Gastroesophageal sphincter (tissue), 4 donors: ENCODE results near the gene SCN8A. TPM values are rescaled to one million over a fixed set of nuclear protein-coding genes. Genes with fewer than 3 reads are reported as not detected.

Source experiments
- ATAC-seq: fragments of 150-250 bp; one replicate; pipeline ENCODE4 v1.9.1; 2016; ENCODE audit warnings: mild to moderate bottlenecking, moderate library complexity
- H3K27ac ChIP-seq, 4 donors: fragments of 200-600 bp; sonication (generic) in 3 of 4; 1 replicate in 3 of 4; 2 replicates in 1 of 4; pipeline ENCODE4 v1.5.1; 2016 to 2019
- H3K27me3 ChIP-seq: fragments of 200-600 bp; sonication (generic); one replicate; pipeline ENCODE4 v1.5.1; 2019
- H3K36me3 ChIP-seq, 2 donors: fragments of 200-600 bp; sonication (generic); one replicate each; pipeline ENCODE4 v1.5.1; 2019; ENCODE audit warnings: control low read depth in 1 of 2
- H3K4me1 ChIP-seq, 3 donors: fragments of 200-600 bp; sonication (generic); 1 replicate in 2 of 3; 2 replicates in 1 of 3; pipeline ENCODE4 v1.5.1; 2016 to 2019; ENCODE audit warnings: control low read depth in 2 of 3
- H3K4me3 ChIP-seq, 2 donors: fragments of 200-600 bp; sonication (generic); one replicate each; pipeline ENCODE4 v1.5.1; 2019; ENCODE audit warnings: mild to moderate bottlenecking in 1 of 2, moderate library complexity in 1 of 2
- H3K9me3 ChIP-seq, 3 donors: fragments of 200-600 bp; sonication (generic); one replicate each; pipeline ENCODE4 v1.5.1; 2017 to 2019; ENCODE audit warnings: control low read depth in 2 of 3
- CTCF ChIP-seq, 4 experiments: fragments of 200-600 bp in 2 of 4; fragments of 450-650 bp in 2 of 4; sonication (generic) in 1 of 4; IDR thresholded peaks; one replicate each; pipeline ENCODE4 v1.5.1; 2017 to 2019; ENCODE audit warnings: antibody characterized with exemption in 4 of 4, mild to moderate bottlenecking in 2 of 4, moderate library complexity in 2 of 4
- EP300 ChIP-seq: sonication (generic); formaldehyde crosslinking; IDR thresholded peaks from one replicate; pipeline ENCODE4 v1.6.1; 2017; ENCODE audit warnings: antibody characterized with exemption, mild to moderate bottlenecking
- POLR2A ChIP-seq, 2 donors: fragments of 450-650 bp; IDR thresholded peaks; one replicate each; pipeline ENCODE4 v1.6.1; 2017; ENCODE audit warnings: antibody characterized with exemption in 2 of 2, mild to moderate bottlenecking in 2 of 2, moderate library complexity in 1 of 2
- POLR2AphosphoS5 ChIP-seq: sonication (generic); formaldehyde crosslinking; IDR thresholded peaks from one replicate; pipeline ENCODE4 v1.6.1; 2017; ENCODE audit warnings: antibody characterized with exemption
- WGBS, 2 donors: methylation state at CpG; one replicate each; pipeline ENCODE4 v1.1.5; 2018; ENCODE audit warnings: low coverage in 1 of 2; 5-methylcytosine and 5-hydroxymethylcytosine counted together
- total RNA-seq, 4 donors: library from RNA; depleted of rRNA; stranded (reverse); fragments of >200 nt; gene quantifications; one replicate each; pipeline ENCODE4 v1.1.0, GENCODE V29; 2016

SCN8A gene
- total RNA-seq, 4 donors from 2014 or later, result 0.47 to 1.2 (median 0.60) TPM

- ATAC-seq, result no peak
- 63 to 65% methylated on average over 2 of the region's 2 CpGs for WGBS, 2 donors
These were observed 135.9 kb downstream of the SCN8A start for GRCh38 chr12:51726931-51727330.

DNA sequence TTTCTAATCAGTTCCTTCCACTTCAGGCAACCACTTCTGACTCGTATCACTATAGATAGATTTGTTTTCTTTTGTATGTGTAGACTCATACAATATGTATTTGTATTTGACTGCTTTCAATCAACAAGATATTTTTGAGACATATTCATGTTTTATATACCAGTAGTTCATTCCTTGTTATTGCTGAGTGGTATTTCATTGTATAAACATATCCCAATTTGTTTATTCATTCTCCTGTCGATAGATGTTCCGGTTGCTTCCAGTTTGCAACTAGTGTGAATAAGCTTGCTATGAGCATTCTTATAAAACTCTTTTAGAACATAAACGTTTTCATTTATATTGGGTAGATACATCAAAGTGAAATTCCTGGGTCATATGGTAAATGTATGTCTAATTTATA is 138.3 kb downstream of the SCN8A start:
- Histone ChIP-seq H3K4me1 (no peaks in the 10 kb centered on the region), H3K4me3 (no peak overlapping the region), H3K27ac (no peak overlapping the region), H3K36me3 (no peaks in the 10 kb centered on the region), H3K9me3 (peaks cover 0 to 6% (median 0%) of the 10 kb centered on the region in 3 donors), H3K27me3 (no peaks in the 10 kb centered on the region)
- no peak for TF ChIP-seq POLR2AphosphoS5
- no peak for TF ChIP-seq CTCF (IDR thresholded peaks at IDR 0.05)
- no peak for TF ChIP-seq EP300
- TF ChIP-seq POLR2A (IDR thresholded peaks at IDR 0.05), result no peak
- WGBS, 2 donors, result 43 to 52% methylated on average over 4 of the region's 4 CpGs
- no peak for ATAC-seq

More at GRCh38 chr12:51726931-51727330, 135.9 kb downstream of the SCN8A start:
- peaks cover 18% of the 10 kb centered on the region for H3K27me3 ChIP-seq
- no peaks in the 10 kb centered on the region for H3K36me3 ChIP-seq
- H3K27ac ChIP-seq, result no peak overlapping the region
- peaks cover 0 to under 1% (median 0%) of the 10 kb centered on the region in 3 donors for H3K4me1 ChIP-seq
- H3K4me3 ChIP-seq, result no peak overlapping the region
- H3K9me3 ChIP-seq, result peaks cover 0 to under 1% (median 0%) of the 10 kb centered on the region in 3 donors
- TF ChIP-seq CTCF (IDR thresholded peaks at IDR 0.05) (no peak), POLR2AphosphoS5 (no peak), EP300 (no peak), POLR2A (IDR thresholded peaks at IDR 0.05) (no peak)

GRCh38 chr12:51730745-51731144 is 139.7 kb downstream of the SCN8A start:
- Histone ChIP-seq H3K27me3 (no peaks in the 10 kb centered on the region), H3K9me3 (peaks cover 0 to 6% (median 0%) of the 10 kb centered on the region in 3 donors), H3K27ac (no peak overlapping the region), H3K36me3 (no peaks in the 10 kb centered on the region), H3K4me3 (no peak overlapping the region), H3K4me1 (no peaks in the 10 kb centered on the region)
- TF ChIP-seq CTCF (IDR thresholded peaks at IDR 0.05) (no peak), POLR2AphosphoS5 (no peak), POLR2A (IDR thresholded peaks at IDR 0.05) (no peak), EP300 (no peak)
- ATAC-seq, result no peak
- 43 to 46% methylated on average over 2 of the region's 2 CpGs for WGBS, 2 donors

GRCh38 chr12:51740536-51740935 is 149.5 kb downstream of the SCN8A start:
- no peaks in the 10 kb centered on the region for H3K4me1 ChIP-seq
- no peaks in the 10 kb centered on the region for H3K36me3 ChIP-seq
- H3K27ac ChIP-seq, result no peak overlapping the region
- H3K9me3 ChIP-seq, result peaks cover 0 to 29% (median 0%) of the 10 kb centered on the region in 3 donors
- no peak for ATAC-seq
- no peaks in the 10 kb centered on the region for H3K27me3 ChIP-seq
- H3K4me3 ChIP-seq, result no peak overlapping the region
- 92 to 100% methylated on average over 2 of the region's 2 CpGs for WGBS, 2 donors
- TF ChIP-seq POLR2AphosphoS5 (no peak), POLR2A (IDR thresholded peaks at IDR 0.05) (no peak), CTCF (IDR thresholded peaks at IDR 0.05) (no peak), EP300 (no peak)

- Histone ChIP-seq H3K27me3 (no peaks in the 10 kb centered on the region), H3K27ac (no peak overlapping the region), H3K4me1 (no peaks in the 10 kb centered on the region), H3K9me3 (peaks cover 0 to 29% (median 0%) of the 10 kb centered on the region in 3 donors), H3K36me3 (no peaks in the 10 kb centered on the region), H3K4me3 (no peak overlapping the region)
- ATAC-seq, result no peak
- no peak for TF ChIP-seq EP300
- no peak for TF ChIP-seq POLR2A (IDR thresholded peaks at IDR 0.05)
- TF ChIP-seq POLR2AphosphoS5, result no peak
- TF ChIP-seq CTCF (IDR thresholded peaks at IDR 0.05), result no peak
- 37 to 58% methylated on average over 2 to 6 of the region's 6 CpGs for WGBS, 2 donors
These were observed 153.2 kb downstream of the SCN8A start for GRCh38 chr12:51744235-51744634.
